ENCODE results near the gene KCND2. TPM values are rescaled to one million over a fixed set of nuclear protein-coding genes. Genes with fewer than 3 reads are reported as not detected.

The KCND2 gene
- total and polyA plus RNA-seq, 2 of the 8 experiments (the other 6 are each of a cell fraction or from before 2014, with no cell fraction given) = 4.6 to 7.7 TPM

- Histone ChIP-seq H3K4ac (replicated peaks; ENCODE audit: insufficient read length, low read depth, low read length) (no peak overlapping the region), H3K14ac (ENCODE audit: insufficient read length) (no peak overlapping the region), H2BK120ac (replicated peaks; ENCODE audit: low read depth, low read length) (no peak overlapping the region), H2AK5ac (ENCODE audit: low read depth, low read length) (no peak overlapping the region), H3K27ac (ENCODE audit: low read depth, low read length) (no peak overlapping the region), H3K4me1 (replicated peaks in 1 of 4; ENCODE audit: control insufficient read depth in 3 of 4, insufficient read depth in 4 of 4, low read length in 3 of 4) (no peaks in the 10 kb centered on the region), H4K91ac (replicated peaks; ENCODE audit: insufficient read length, low read length) (no peak overlapping the region), H3K27me3 (replicated peaks in 1 of 4; ENCODE audit: control insufficient read depth in 3 of 4, extremely low read depth in 1 of 4, insufficient read depth in 3 of 4, low read length in 3 of 4) (no peaks in the 10 kb centered on the region), H2BK5ac (ENCODE audit: low read depth, low read length) (no peak overlapping the region), H3K79me2 (ENCODE audit: control insufficient read depth in 1 of 2, insufficient read depth in 2 of 2, low read length in 2 of 2) (no peaks in the 10 kb centered on the region), H2AFZ (ENCODE audit: low read length) (no peak overlapping the region), H4K8ac (ENCODE audit: extremely low read depth, insufficient read depth, low read length) (no peak overlapping the region), H3K9ac (replicated peaks in 1 of 4; ENCODE audit: extremely low read depth in 1 of 4, low read depth in 3 of 4, low read length in 3 of 4) (no peak overlapping the region), H2BK15ac (ENCODE audit: low read length) (no peak overlapping the region), H3K36me3 (ENCODE audit: control insufficient read depth in 2 of 4, insufficient read depth in 4 of 4, low read length in 3 of 4) (no peaks in the 10 kb centered on the region), H3K23ac (ENCODE audit: insufficient read length) (no peak overlapping the region), H4K20me1 (replicated peaks in 1 of 2; ENCODE audit: control insufficient read depth in 1 of 2, insufficient read depth in 2 of 2, low read length in 2 of 2) (peaks cover 0 to 1% of the 10 kb centered on the region in 2 experiments), H2BK20ac (ENCODE audit: low read length) (no peak overlapping the region), H3K23me2 (ENCODE audit: low read depth, low read length) (no peaks in the 10 kb centered on the region), H3K56ac (replicated peaks; ENCODE audit: insufficient read length, low read depth, low read length) (no peak overlapping the region), H3K4me2 (ENCODE audit: insufficient read depth in 1 of 2, low read depth in 2 of 2, low read length in 2 of 2) (no peak overlapping the region), H3K9me3 (ENCODE audit: insufficient read depth in 2 of 2, low read depth in 1 of 2, low read length in 1 of 2) (no peaks in the 10 kb centered on the region; a peak in 1 of 4 replicates), H4K5ac (ENCODE audit: insufficient read length, low read depth, low read length) (no peak overlapping the region), H3K18ac (ENCODE audit: extremely low read depth, low read length) (no peak overlapping the region), H3K4me3 (ENCODE audit: extremely low read depth in 1 of 4, insufficient read depth in 2 of 4, low read depth in 3 of 4, low read length in 4 of 4) (no peak overlapping the region), H2BK12ac (ENCODE audit: low read depth, low read length) (no peak overlapping the region), H3K79me1 (ENCODE audit: low read depth, low read length) (no peaks in the 10 kb centered on the region)
- WGBS, 2 experiments (ENCODE audit: extremely low coverage in 1 of 2, insufficient coverage in 1 of 2, insufficient read length in 1 of 2, insufficient replicate concordance in 2 of 2, low coverage in 1 of 2, low lambda C conversion rate in 2 of 2, missing lambda C conversion rate in 1 of 2) = 92% methylated on average over 1 of the region's 1 CpG; no CpG with 5 or more reads in 1 of the 2 experiments
- FAIRE-seq = no peak
- no peak for DNase-seq (ENCODE audit: low read depth in 1 of 2, low spot score in 2 of 2)
- POLR2A ChIA-PET (ENCODE audit: partially characterized antibody) = no interaction called here
- CTCF ChIA-PET (ENCODE audit: partially characterized antibody) = no interaction called here
- no peak for TF ChIP-seq CHD7 (IDR thresholded peaks at IDR 0.05; ENCODE audit: insufficient replicate concordance, low read length)
Observed at GRCh38 chr7:120645966-120646365, 373.0 kb downstream of the KCND2 start.
